Sigmoid colon (tissue), 3 donors: ENCODE data around the gene SLC16A1.

Source experiments
- POLR2A ChIP-seq, 2 donors: fragments of 450-650 bp; IDR thresholded peaks; one replicate each; pipeline ENCODE4 v1.6.1; 2016; ENCODE audit warnings: antibody characterized with exemption in 2 of 2, mild to moderate bottlenecking in 2 of 2, moderate library complexity in 2 of 2
- TF ChIP-seq, protein P1 (sequence below), 4 experiments: fragments of 450-650 bp in 3 of 4; fragments of 200-600 bp in 1 of 4; IDR thresholded peaks; one replicate each; pipeline ENCODE4 v1.5.1; 2016 to 2019; ENCODE audit warnings: antibody characterized with exemption in 4 of 4, mild to moderate bottlenecking in 3 of 4, moderate library complexity in 2 of 4

GRCh38 chr1:112955773-112956543, at the start of gene SLC16A1:
- TF ChIP-seq, protein P1, sequence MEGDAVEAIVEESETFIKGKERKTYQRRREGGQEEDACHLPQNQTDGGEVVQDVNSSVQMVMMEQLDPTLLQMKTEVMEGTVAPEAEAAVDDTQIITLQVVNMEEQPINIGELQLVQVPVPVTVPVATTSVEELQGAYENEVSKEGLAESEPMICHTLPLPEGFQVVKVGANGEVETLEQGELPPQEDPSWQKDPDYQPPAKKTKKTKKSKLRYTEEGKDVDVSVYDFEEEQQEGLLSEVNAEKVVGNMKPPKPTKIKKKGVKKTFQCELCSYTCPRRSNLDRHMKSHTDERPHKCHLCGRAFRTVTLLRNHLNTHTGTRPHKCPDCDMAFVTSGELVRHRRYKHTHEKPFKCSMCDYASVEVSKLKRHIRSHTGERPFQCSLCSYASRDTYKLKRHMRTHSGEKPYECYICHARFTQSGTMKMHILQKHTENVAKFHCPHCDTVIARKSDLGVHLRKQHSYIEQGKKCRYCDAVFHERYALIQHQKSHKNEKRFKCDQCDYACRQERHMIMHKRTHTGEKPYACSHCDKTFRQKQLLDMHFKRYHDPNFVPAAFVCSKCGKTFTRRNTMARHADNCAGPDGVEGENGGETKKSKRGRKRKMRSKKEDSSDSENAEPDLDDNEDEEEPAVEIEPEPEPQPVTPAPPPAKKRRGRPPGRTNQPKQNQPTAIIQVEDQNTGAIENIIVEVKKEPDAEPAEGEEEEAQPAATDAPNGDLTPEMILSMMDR (IDR thresholded peaks at IDR 0.05), result peak in 3 of 4 experiments; percentile 11 to 22 (median 20)
- peak; percentile 76 to 84 for TF ChIP-seq POLR2A (IDR thresholded peaks at IDR 0.05)
